ENCODE data around the gene TRIP4. TPM values are rescaled to one million over a fixed set of nuclear protein-coding genes. Genes with fewer than 3 reads are reported as not detected.
A peak's percentile ranks its signal among the peaks of the same experiment; 100 is the strongest.

Gene TRIP4
- total RNA-seq, 1 experiment from 2014 or later: 12.9 TPM

DNA sequence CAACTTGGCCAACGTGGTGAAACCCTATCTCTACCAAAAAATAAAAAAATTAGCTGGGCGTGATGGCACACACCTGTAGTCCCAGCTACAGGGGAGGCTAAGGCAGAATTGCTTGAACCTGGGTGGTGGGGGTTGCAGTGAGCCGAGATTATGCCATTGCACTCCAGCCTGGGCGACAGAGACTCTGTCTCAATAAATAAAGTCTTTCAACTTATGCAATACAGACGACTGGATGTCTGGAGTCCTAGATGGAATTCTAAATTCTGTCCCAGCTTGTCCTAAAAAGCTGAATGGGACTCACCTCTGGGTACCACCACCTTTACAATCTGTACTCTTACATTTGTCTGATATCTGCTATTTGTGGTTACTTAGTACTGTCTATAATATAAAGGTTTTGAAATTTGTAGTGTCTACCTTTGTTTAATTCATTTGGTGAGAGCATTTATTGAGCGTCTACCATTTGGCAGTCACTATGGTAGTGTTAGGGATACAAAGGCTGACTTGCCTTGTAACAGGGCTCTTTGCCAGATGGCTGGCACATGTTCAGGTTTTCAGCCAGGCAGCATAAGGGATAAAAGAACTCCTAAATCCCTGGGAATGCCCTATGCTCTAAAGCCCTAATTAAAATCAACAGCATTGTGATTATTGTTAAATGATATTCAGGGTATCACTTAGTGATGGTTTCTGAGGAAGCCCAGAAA, 65.5 kb downstream of the TRIP4 start (continued):
- TF ChIP-seq, protein P1, sequence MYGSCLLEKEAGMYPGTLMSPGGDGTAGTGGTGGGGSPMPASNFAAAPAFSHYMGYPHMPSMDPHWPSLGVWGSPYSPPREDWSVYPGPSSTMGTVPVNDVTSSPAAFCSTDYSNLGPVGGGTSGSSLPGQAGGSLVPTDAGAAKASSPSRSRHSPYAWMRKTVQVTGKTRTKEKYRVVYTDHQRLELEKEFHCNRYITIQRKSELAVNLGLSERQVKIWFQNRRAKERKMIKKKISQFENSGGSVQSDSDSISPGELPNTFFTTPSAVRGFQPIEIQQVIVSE (CRISPR knock-in tag; IDR thresholded peaks at IDR 0.05; ENCODE audit: borderline replicate concordance): no peak
- TF ChIP-seq JUN (CRISPR knock-in tag; IDR thresholded peaks at IDR 0.05): no peak

DNA sequence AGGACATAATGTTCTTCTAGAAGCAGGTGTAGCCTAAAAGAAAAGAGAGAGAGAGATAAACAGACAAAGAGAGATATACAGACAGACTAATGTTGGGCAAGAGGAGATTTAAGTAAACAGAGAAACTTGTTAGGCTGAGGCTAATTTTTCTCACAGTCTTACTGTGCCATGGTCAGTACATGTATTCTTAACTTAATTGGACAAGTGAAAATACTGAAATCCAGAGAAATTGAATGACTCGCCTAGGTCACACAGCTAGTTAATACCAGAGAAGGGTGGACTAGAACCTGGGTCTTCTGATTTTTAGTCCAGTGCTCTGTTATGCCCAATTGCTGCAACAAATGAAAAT, 66.0 kb downstream of the TRIP4 start:
- Mint-ChIP-seq H3K4me1 (peaks cover 41% of the 10 kb centered on the region), H3K4me3 (no peak overlapping the region), H3K9me3 (no peaks in the 10 kb centered on the region), H3K27me3 (ENCODE audit: low read depth) (no peaks in the 10 kb centered on the region), H3K36me3 (0 out of 2 replicates have a peak, but pooled peaks cover 2% of the 10 kb centered on the region), H3K27ac (no peak overlapping the region)
- CTCF ChIA-PET: no interaction called here
- TF ChIP-seq RORB (CRISPR knock-in tag; IDR thresholded peaks at IDR 0.05) (no peak), OVOL2 (CRISPR knock-in tag; IDR thresholded peaks at IDR 0.05; ENCODE audit: borderline replicate concordance) (no peak)
- DNase-seq (ENCODE audit: low spot score): no peak
- POLR2A ChIA-PET: no interaction called here
- no peak for ATAC-seq

DNA sequence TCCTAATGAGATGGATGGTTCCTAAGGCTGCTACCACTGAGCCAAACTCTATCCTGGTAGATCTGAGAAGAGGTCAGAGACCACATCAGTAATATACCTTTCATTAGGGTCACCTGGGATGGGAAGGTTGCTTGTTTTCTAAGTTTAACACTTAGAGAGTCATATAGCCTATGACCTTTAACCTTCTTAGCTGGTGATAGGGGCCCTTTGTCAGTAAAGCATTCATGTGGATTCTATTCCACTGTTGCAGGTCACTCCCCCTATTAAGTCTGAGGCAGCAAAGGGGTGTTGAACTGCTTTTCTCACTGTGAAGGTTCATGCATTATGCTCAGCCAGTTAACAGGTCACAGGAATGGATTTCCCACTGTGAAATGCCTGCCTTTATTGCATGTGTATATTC, 66.6 kb downstream of the TRIP4 start:
- no peak overlapping the region for H3K4me3 Mint-ChIP-seq
- ATAC-seq (peak; percentile 78), DNase-seq (ENCODE audit: low spot score) (no peak)
- no peak overlapping the region for H3K27ac Mint-ChIP-seq
- ChIA-PET CTCF (no interaction called here), POLR2A (no interaction called here)
- H3K9me3 Mint-ChIP-seq: no peaks in the 10 kb centered on the region
- H3K36me3 Mint-ChIP-seq: 0 out of 2 replicates have a peak, but pooled peaks cover 2% of the 10 kb centered on the region
- H3K27me3 Mint-ChIP-seq (ENCODE audit: low read depth): no peaks in the 10 kb centered on the region
- peaks cover 46% of the 10 kb centered on the region for H3K4me1 Mint-ChIP-seq
- TF ChIP-seq, protein P2, sequence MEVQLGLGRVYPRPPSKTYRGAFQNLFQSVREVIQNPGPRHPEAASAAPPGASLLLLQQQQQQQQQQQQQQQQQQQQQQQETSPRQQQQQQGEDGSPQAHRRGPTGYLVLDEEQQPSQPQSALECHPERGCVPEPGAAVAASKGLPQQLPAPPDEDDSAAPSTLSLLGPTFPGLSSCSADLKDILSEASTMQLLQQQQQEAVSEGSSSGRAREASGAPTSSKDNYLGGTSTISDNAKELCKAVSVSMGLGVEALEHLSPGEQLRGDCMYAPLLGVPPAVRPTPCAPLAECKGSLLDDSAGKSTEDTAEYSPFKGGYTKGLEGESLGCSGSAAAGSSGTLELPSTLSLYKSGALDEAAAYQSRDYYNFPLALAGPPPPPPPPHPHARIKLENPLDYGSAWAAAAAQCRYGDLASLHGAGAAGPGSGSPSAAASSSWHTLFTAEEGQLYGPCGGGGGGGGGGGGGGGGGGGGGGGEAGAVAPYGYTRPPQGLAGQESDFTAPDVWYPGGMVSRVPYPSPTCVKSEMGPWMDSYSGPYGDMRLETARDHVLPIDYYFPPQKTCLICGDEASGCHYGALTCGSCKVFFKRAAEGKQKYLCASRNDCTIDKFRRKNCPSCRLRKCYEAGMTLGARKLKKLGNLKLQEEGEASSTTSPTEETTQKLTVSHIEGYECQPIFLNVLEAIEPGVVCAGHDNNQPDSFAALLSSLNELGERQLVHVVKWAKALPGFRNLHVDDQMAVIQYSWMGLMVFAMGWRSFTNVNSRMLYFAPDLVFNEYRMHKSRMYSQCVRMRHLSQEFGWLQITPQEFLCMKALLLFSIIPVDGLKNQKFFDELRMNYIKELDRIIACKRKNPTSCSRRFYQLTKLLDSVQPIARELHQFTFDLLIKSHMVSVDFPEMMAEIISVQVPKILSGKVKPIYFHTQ (CRISPR knock-in tag; IDR thresholded peaks at IDR 0.05): no peak
- TF ChIP-seq NFATC4 (CRISPR knock-in tag; IDR thresholded peaks at IDR 0.05) (no peak), ZBTB21 (CRISPR knock-in tag; IDR thresholded peaks at IDR 0.05; ENCODE audit: borderline replicate concordance) (no peak), TCF7 (CRISPR knock-in tag; IDR thresholded peaks at IDR 0.05; ENCODE audit: low read depth) (no peak), KAT7 (CRISPR knock-in tag; IDR thresholded peaks at IDR 0.05; ENCODE audit: borderline replicate concordance) (no peak), CREB1 (CRISPR knock-in tag; IDR thresholded peaks at IDR 0.05) (no peak), ZNF219 (CRISPR knock-in tag; IDR thresholded peaks at IDR 0.05; ENCODE audit: borderline replicate concordance) (no peak), SMAD4 (CRISPR knock-in tag; IDR thresholded peaks at IDR 0.05) (no peak)
- TF ChIP-seq, protein P3, sequence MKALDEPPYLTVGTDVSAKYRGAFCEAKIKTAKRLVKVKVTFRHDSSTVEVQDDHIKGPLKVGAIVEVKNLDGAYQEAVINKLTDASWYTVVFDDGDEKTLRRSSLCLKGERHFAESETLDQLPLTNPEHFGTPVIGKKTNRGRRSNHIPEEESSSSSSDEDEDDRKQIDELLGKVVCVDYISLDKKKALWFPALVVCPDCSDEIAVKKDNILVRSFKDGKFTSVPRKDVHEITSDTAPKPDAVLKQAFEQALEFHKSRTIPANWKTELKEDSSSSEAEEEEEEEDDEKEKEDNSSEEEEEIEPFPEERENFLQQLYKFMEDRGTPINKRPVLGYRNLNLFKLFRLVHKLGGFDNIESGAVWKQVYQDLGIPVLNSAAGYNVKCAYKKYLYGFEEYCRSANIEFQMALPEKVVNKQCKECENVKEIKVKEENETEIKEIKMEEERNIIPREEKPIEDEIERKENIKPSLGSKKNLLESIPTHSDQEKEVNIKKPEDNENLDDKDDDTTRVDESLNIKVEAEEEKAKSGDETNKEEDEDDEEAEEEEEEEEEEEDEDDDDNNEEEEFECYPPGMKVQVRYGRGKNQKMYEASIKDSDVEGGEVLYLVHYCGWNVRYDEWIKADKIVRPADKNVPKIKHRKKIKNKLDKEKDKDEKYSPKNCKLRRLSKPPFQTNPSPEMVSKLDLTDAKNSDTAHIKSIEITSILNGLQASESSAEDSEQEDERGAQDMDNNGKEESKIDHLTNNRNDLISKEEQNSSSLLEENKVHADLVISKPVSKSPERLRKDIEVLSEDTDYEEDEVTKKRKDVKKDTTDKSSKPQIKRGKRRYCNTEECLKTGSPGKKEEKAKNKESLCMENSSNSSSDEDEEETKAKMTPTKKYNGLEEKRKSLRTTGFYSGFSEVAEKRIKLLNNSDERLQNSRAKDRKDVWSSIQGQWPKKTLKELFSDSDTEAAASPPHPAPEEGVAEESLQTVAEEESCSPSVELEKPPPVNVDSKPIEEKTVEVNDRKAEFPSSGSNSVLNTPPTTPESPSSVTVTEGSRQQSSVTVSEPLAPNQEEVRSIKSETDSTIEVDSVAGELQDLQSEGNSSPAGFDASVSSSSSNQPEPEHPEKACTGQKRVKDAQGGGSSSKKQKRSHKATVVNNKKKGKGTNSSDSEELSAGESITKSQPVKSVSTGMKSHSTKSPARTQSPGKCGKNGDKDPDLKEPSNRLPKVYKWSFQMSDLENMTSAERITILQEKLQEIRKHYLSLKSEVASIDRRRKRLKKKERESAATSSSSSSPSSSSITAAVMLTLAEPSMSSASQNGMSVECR (CRISPR knock-in tag; IDR thresholded peaks at IDR 0.05; ENCODE audit: borderline replicate concordance): no peak
- TF ChIP-seq, protein P4, sequence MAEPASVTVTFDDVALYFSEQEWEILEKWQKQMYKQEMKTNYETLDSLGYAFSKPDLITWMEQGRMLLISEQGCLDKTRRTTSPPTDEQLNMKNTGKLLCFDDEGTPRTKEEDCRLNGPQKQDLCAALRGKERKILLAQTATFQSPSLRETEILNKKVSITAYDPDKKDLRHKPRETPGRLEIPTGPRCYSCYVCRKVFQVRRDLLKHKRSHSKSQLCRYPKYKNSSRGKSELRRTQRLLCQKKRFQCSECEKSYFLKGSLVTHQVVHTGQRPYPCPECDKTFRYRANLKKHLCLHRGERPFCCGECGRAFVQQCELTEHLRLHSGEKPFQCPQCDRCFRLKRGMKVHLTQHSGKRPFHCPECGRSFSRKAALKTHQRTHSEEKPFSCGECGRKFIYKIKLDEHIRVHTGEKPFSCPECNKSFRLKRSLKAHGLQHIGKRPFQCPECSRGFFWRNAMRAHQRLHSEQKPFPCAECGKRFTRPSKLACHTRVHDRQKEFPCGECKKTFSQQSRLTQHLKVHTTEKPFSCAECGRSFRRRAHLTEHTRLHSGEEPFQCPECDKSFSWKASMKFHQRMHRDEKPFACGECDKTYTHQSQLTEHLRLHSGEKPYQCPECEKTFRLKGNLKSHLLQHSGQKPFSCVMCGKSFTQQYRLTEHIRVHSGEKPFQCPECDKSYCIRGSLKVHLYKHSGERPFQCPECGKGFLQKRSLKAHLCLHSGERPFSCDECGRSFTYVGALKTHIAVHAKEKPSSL (CRISPR knock-in tag; conservative IDR thresholded peaks at IDR 0.05): no peak
- TF ChIP-seq, protein P5, sequence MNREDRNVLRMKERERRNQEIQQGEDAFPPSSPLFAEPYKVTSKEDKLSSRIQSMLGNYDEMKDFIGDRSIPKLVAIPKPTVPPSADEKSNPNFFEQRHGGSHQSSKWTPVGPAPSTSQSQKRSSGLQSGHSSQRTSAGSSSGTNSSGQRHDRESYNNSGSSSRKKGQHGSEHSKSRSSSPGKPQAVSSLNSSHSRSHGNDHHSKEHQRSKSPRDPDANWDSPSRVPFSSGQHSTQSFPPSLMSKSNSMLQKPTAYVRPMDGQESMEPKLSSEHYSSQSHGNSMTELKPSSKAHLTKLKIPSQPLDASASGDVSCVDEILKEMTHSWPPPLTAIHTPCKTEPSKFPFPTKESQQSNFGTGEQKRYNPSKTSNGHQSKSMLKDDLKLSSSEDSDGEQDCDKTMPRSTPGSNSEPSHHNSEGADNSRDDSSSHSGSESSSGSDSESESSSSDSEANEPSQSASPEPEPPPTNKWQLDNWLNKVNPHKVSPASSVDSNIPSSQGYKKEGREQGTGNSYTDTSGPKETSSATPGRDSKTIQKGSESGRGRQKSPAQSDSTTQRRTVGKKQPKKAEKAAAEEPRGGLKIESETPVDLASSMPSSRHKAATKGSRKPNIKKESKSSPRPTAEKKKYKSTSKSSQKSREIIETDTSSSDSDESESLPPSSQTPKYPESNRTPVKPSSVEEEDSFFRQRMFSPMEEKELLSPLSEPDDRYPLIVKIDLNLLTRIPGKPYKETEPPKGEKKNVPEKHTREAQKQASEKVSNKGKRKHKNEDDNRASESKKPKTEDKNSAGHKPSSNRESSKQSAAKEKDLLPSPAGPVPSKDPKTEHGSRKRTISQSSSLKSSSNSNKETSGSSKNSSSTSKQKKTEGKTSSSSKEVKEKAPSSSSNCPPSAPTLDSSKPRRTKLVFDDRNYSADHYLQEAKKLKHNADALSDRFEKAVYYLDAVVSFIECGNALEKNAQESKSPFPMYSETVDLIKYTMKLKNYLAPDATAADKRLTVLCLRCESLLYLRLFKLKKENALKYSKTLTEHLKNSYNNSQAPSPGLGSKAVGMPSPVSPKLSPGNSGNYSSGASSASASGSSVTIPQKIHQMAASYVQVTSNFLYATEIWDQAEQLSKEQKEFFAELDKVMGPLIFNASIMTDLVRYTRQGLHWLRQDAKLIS (CRISPR knock-in tag; IDR thresholded peaks at IDR 0.05; ENCODE audit: borderline replicate concordance): no peak
- TF ChIP-seq, protein P6, sequence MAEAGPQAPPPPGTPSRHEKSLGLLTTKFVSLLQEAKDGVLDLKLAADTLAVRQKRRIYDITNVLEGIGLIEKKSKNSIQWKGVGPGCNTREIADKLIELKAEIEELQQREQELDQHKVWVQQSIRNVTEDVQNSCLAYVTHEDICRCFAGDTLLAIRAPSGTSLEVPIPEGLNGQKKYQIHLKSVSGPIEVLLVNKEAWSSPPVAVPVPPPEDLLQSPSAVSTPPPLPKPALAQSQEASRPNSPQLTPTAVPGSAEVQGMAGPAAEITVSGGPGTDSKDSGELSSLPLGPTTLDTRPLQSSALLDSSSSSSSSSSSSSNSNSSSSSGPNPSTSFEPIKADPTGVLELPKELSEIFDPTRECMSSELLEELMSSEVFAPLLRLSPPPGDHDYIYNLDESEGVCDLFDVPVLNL (CRISPR knock-in tag; IDR thresholded peaks at IDR 0.05; ENCODE audit: borderline replicate concordance, low read depth): no peak
